ENCODE results near the gene LARP7.
A peak's percentile ranks its signal among the peaks of the same experiment; 100 is the strongest.

The LARP7 gene

GRCh38 chr4:112674376-112674775 lies 37.4 kb downstream of the LARP7 start:
- TF ChIP-seq ZNF274 (IDR thresholded peaks at IDR 0.05; ENCODE audit: low read depth, low read length): no peak
- no peak overlapping the region for H3K4me3 ChIP-seq (ENCODE audit: low read length)

- no peak for TF ChIP-seq ZNF274 (IDR thresholded peaks at IDR 0.05; ENCODE audit: low read depth, low read length)
- H3K4me3 ChIP-seq (ENCODE audit: low read length): no peak overlapping the region
These were observed 40.7 kb downstream of the LARP7 start for GRCh38 chr4:112677519-112678091.

DNA sequence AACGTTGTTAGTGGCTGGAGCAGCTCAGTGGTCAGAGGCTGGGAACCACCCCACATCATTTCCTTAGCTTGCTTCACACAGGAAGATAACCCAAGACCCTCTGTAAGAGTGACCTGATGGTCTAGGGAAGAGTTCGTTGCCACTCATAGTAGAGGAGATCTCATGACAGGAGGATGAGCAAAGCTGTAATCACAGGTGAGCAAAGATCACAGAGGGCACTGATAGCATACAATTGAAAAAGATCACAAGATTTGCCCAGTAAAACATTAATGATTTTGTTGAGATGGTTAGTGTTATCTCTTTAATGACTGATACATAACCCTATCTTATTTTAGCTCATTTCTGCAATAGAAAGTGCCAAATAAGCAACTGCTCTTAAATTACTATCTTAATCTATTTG lies 44.1 kb downstream of the LARP7 start:
- H3K4me3 ChIP-seq (ENCODE audit: low read length): no peak overlapping the region
- TF ChIP-seq ZNF274 (IDR thresholded peaks at IDR 0.05; ENCODE audit: low read depth, low read length): no peak

DNA sequence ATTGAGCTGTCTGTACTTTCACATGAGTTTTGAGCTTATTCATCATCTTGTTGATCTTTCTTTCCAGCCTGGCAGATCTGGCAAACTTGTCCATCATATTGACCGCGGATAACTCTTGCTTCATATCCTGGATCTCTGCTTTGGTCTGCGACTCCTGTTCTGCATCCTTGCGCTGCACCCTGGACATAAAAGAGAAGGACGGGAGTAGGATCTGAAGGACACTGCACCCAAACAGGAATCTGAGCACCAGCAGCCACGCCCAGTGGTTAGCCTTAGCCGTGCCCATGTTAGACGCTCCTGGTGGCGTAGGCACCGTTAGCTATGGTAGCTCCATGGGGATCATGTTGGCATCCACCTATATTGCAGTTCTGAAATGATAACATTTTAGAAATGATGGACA lies 56.6 kb downstream of the LARP7 start:
- no peak overlapping the region for H3K4me3 ChIP-seq (ENCODE audit: low read length)
- no peak for TF ChIP-seq ZNF274 (IDR thresholded peaks at IDR 0.05; ENCODE audit: low read depth, low read length)

GRCh38 chr4:112700679-112701078 lies 63.7 kb downstream of the LARP7 start:
- no peak overlapping the region for H3K4me3 ChIP-seq (ENCODE audit: low read length)
- TF ChIP-seq ZNF274 (IDR thresholded peaks at IDR 0.05; ENCODE audit: low read depth, low read length): no peak

DNA sequence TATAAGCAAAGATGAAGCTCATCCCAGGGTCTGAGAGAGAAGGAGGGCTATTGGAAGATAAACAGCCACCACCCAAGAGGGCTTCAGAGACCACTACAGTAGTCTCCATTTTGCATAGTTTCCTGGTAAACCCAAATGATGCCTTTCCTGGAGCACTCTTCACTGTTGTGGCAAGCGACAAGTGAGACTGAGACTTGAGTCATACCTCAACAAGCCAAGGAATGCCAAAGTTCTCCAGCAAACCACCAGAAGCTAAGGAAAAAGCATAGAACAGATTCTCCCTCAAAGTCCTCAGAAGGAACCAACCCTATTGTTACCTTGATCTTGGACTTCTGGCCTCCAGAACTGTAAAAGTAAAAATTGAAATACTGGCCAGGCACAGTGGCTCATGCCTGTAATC lies 65.9 kb downstream of the LARP7 start:
- no peak for TF ChIP-seq ZNF274 (IDR thresholded peaks at IDR 0.05; ENCODE audit: low read depth, low read length)
- no peak overlapping the region for H3K4me3 ChIP-seq (ENCODE audit: low read length)

DNA sequence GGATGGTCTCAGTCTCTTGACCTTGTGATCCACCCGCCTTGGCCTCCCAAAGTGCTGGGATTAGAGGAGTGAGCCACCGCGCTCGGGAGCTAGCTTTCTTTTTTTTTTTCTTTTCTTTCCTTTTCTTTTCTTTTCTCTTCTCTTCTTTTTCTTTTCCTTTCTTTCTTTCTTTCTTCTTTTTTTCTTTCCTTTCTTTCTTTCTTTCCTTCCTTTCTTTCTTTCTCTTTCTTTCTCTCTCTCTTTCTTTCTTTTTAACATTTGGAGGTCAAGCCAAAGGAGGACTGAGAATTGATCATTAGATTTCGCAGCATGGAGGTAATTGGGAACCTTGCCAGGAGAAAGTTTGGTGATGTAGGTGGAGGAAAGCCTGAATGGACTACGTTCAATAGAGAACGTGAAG lies 67.4 kb downstream of the LARP7 start:
- no peak overlapping the region for H3K4me3 ChIP-seq (ENCODE audit: low read length)
- no peak for TF ChIP-seq ZNF274 (IDR thresholded peaks at IDR 0.05; ENCODE audit: low read depth, low read length)

GRCh38 chr4:112704991-112705845 lies 68.3 kb downstream of the LARP7 start:
- peak overlapping the region; percentile 33; the same call in 1 of the 2 replicates for H3K4me3 ChIP-seq (ENCODE audit: low read length)
- no peak for TF ChIP-seq ZNF274 (IDR thresholded peaks at IDR 0.05; ENCODE audit: low read depth, low read length)

- peak overlapping the region; percentile 67 for H3K4me3 ChIP-seq (ENCODE audit: low read length)
These were observed 69.2 kb downstream of the LARP7 start for GRCh38 chr4:112705891-112706839.

DNA sequence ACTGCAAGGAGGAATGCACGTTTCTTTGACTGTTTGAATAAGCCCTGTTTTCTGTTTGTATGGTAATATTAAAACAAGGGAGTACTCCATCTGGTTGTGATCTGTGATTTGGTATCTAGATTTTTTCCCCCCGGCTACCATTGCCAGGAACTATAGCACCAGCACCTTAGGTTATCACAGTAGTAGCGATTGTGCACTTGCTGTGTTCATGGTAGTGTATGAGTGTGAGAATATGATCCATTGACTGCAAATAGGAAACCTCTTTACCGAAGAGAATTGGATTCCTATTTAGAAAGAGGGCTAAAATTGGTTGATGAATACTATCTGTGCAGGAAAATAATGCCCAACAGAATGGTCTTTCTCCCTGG lies 69.9 kb downstream of the LARP7 start:
- no peak for TF ChIP-seq ZNF274 (IDR thresholded peaks at IDR 0.05; ENCODE audit: low read depth, low read length)
- no peak overlapping the region for H3K4me3 ChIP-seq (ENCODE audit: low read length)
